ENCODE results near the gene AMHR2. TPM values are rescaled to one million over a fixed set of nuclear protein-coding genes. Genes with fewer than 3 reads are reported as not detected.

AMHR2 gene
- total and polyA plus RNA-seq, 9 of the 15 experiments (the other 6 are each of a cell fraction or from before 2014, with no cell fraction given), result 8.9 to 49.7 (median 19.3) TPM

DNA sequence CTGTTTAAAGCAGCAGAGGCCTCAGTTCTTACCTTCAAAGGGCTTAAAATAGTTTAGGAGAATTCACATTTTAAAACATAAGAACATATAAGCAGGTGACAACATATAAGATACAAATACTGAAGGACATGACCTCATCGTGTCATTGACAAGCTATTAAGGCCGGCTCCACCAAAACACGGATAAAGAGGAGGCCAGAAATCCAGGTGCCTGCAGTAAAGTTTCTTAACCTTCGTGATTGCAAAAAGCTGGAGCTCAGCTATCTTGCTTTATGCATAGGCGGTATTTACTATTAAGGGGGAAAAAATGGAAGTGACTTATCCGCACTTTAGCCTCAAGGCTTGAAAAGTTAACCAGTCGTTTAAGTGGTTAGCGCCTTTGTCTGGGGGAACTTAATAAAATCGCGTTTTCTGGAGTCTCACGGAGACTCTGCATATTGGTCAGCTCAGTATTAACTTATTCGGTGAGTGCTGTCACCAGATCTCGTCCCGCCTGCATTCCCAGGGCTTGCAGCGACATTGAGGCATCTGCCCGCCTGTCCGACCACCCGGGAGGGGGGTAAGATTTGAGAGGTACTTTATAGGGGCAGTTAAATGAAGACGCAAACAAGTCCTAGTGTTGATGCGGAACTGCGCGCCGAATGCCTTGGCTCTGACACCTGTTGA, 44.8 kb upstream of the AMHR2 start (continued):
- TF ChIP-seq TOE1 (IDR thresholded peaks at IDR 0.05; ENCODE audit: borderline replicate concordance) (peak; percentile 23; the same call in 1 of the 2 replicates), TOE1 (CRISPR knock-in tag; IDR thresholded peaks at IDR 0.05; ENCODE audit: borderline replicate concordance, low read depth) (no peak), MECOM (CRISPR knock-in tag; IDR thresholded peaks at IDR 0.05) (0 out of 2 replicates have a peak, but pooled peaks have one; percentile 62), SRF (CRISPR knock-in tag; IDR thresholded peaks at IDR 0.05) (peak in 1 of 2 experiments; percentile 26; a peak in 1 of 4 replicates), PTBP1 (IDR thresholded peaks at IDR 0.05; ENCODE audit: low read depth, low read length) (no peak), ZNF766 (CRISPR knock-in tag; conservative IDR thresholded peaks at IDR 0.05) (peak; percentile 41; the same call in 1 of the 2 replicates), DMBX1 (CRISPR knock-in tag; IDR thresholded peaks at IDR 0.05; ENCODE audit: borderline replicate concordance) (peak; percentile 77), SMARCA4 (IDR thresholded peaks at IDR 0.05) (peak; percentile 61), NR2C2 (CRISPR knock-in tag; IDR thresholded peaks at IDR 0.05) (no peak), NR2C2 (tag; IDR thresholded peaks at IDR 0.05) (peak; percentile 54; the same call in 1 of the 2 replicates), KLF6 (CRISPR knock-in tag; IDR thresholded peaks at IDR 0.05; ENCODE audit: borderline replicate concordance) (peak; percentile 57; the same call in 1 of the 2 replicates), DPF2 (IDR thresholded peaks at IDR 0.05) (no peak), CAMTA2 (CRISPR knock-in tag; conservative IDR thresholded peaks at IDR 0.05) (no peak), ZNF76 (CRISPR knock-in tag; IDR thresholded peaks at IDR 0.05; ENCODE audit: borderline replicate concordance) (0 out of 2 replicates have a peak, but pooled peaks have one; percentile 22), GTF2E2 (tag; IDR thresholded peaks at IDR 0.05) (peak; percentile 79; the same call in 1 of the 2 replicates)
- TF ChIP-seq, protein P1, sequence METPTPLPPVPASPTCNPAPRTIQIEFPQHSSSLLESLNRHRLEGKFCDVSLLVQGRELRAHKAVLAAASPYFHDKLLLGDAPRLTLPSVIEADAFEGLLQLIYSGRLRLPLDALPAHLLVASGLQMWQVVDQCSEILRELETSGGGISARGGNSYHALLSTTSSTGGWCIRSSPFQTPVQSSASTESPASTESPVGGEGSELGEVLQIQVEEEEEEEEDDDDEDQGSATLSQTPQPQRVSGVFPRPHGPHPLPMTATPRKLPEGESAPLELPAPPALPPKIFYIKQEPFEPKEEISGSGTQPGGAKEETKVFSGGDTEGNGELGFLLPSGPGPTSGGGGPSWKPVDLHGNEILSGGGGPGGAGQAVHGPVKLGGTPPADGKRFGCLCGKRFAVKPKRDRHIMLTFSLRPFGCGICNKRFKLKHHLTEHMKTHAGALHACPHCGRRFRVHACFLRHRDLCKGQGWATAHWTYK (CRISPR knock-in tag; IDR thresholded peaks at IDR 0.05), result peak; percentile 73; the same call in 1 of the 2 replicates
- TF ChIP-seq, protein P2, sequence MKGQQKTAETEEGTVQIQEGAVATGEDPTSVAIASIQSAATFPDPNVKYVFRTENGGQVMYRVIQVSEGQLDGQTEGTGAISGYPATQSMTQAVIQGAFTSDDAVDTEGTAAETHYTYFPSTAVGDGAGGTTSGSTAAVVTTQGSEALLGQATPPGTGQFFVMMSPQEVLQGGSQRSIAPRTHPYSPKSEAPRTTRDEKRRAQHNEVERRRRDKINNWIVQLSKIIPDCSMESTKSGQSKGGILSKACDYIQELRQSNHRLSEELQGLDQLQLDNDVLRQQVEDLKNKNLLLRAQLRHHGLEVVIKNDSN (CRISPR knock-in tag; IDR thresholded peaks at IDR 0.05), result no peak
- TF ChIP-seq, protein P3, sequence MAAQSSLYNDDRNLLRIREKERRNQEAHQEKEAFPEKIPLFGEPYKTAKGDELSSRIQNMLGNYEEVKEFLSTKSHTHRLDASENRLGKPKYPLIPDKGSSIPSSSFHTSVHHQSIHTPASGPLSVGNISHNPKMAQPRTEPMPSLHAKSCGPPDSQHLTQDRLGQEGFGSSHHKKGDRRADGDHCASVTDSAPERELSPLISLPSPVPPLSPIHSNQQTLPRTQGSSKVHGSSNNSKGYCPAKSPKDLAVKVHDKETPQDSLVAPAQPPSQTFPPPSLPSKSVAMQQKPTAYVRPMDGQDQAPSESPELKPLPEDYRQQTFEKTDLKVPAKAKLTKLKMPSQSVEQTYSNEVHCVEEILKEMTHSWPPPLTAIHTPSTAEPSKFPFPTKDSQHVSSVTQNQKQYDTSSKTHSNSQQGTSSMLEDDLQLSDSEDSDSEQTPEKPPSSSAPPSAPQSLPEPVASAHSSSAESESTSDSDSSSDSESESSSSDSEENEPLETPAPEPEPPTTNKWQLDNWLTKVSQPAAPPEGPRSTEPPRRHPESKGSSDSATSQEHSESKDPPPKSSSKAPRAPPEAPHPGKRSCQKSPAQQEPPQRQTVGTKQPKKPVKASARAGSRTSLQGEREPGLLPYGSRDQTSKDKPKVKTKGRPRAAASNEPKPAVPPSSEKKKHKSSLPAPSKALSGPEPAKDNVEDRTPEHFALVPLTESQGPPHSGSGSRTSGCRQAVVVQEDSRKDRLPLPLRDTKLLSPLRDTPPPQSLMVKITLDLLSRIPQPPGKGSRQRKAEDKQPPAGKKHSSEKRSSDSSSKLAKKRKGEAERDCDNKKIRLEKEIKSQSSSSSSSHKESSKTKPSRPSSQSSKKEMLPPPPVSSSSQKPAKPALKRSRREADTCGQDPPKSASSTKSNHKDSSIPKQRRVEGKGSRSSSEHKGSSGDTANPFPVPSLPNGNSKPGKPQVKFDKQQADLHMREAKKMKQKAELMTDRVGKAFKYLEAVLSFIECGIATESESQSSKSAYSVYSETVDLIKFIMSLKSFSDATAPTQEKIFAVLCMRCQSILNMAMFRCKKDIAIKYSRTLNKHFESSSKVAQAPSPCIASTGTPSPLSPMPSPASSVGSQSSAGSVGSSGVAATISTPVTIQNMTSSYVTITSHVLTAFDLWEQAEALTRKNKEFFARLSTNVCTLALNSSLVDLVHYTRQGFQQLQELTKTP (IDR thresholded peaks at IDR 0.05; ENCODE audit: low read depth in 1 of 2, partially characterized antibody in 2 of 2), result peak in 1 of 2 experiments; percentile 40

All from K562 (cell line).